ENCODE measurements around the gene PHACTR2.
"Not testable (repeated sequence)": the region's sequence is repeated elsewhere in the genome, so short reads cannot be mapped to it uniquely, and the experiment has no call there.

PHACTR2 gene

DNA sequence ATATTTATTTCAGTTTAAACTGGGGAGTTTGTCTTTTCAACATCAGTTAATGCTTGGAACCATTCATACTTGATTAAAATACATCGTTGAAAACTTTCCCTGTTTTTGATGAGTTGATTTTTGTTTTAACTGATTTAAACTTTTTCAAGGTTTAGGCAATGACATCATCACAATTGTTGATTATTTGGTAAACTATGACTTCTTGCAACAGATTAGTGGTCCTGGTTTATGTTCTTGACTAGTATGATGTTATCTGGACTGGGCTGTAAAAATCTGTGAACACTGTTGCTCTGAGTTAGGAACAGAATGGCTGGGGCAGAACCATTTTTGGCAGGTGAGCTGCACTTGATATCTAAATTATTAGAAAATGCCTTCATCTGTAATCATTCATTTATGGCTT is 186.5 kb downstream of the PHACTR2 start, which contains the start of gene ZC2HC1B:
Gene ZC2HC1B, plus strand, starts transcription at position 241 of the 400 bp plus-strand sequence. Its CDS starts 66 bp downstream, at position 307.
- DNase-seq (ENCODE audit: low read depth), result no peak

DNA sequence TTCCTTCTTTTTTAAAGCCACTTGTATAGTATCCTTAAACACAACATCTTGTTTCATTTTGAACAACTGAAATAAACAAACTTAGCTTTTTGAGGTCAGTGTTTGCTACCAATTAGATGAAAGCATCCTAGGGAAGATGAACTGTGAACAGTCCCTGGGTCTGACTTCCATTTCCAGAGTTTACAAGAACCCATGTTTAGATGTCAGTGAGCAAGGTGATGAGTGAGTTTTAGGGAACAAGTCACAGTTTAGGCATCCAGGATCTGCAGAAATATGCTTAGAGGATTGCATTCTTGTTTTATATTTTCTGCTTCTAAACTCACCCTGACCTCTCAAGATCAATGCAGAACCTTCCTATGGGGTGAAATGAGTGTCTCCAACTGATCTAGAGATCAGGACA is 189.5 kb downstream of the PHACTR2 start:
- no peak for DNase-seq (ENCODE audit: low read depth)

DNA sequence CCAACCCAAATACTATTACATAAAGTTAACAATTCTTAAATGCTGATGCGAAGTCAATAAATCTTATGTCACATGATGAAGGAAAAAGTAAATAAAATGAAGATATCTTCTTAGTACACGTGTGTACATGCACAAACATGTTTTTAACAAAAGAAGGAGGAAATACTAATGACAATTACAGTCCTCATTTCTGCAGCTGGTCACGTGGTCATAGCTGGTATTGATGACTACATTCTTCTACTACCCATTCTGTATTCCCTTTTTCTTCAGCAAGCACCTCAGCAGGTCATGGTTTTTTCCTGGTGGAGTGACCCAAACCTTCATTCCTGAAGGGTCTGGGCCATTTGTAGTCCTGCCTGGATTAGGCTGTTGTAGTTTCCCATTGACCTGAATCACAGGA is 191.0 kb downstream of the PHACTR2 start:
- DNase-seq (ENCODE audit: low read depth), result not testable (repeated sequence)

DNA sequence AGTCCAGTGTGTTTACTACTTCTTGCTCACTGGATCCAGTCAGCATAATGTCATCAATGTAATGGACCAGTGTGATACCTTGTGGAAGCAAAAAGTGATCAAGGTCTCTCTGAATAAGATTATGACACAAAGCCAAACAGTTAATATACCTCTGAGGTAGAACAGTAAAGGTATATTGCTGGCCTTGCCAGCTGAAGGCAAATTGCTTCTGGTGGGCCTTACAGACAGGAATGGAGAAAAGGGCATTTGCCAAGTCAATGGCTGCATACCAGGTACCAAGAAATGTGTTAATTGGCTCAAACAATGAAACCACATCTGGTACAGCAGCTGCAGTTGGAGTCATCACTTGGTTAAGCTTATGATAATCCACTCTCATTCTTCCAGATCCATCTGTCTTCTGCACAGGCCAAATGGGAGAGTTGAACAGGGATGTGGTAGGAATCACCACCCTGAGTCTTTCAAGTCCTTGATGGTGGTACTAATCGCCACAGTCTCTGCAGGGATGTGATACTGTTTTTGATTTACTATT is 193.5 kb downstream of the PHACTR2 start:
- DNase-seq (ENCODE audit: low read depth), result not testable (repeated sequence)

DNA sequence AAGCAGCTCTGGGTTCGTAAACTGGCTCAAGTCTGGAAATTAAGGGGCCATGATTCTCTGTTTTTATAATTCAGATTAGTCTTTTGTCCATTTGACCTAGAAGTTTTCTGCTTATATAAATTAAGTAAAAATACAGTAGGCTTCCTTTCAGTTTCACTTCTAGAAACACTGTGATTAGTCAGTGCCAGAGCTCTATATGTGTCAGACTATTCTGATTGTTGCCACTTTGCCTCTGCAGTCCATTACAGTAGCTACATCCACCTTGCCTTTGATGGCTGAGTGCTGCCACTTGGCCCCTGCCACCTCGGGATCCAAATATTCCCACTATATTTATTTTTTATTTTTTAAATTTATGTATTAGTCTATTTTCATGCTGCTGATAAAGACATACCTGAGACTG is 194.4 kb downstream of the PHACTR2 start:
- DNase-seq (ENCODE audit: low read depth), result no peak

DNA sequence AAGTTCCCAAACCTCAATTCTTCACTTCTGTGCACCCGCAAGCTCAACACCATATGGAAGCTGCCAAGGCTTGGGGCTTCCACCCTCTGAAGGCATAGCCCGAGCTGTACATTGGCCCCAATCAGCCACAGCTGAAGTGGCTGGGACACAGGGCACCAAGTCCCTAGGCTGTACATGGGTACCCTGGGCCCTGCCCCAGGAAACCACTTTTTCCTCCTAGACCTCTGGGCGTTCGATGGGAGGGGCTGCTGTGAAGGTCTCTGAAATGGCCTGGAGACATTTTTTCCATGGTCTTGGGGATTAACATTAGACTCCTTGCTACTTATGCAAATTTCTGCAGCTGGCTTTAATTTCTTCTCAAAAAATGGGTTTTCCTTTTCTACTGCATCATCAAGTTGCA is 195.8 kb downstream of the PHACTR2 start:
- not testable (repeated sequence) for DNase-seq (ENCODE audit: low read depth)

DNA sequence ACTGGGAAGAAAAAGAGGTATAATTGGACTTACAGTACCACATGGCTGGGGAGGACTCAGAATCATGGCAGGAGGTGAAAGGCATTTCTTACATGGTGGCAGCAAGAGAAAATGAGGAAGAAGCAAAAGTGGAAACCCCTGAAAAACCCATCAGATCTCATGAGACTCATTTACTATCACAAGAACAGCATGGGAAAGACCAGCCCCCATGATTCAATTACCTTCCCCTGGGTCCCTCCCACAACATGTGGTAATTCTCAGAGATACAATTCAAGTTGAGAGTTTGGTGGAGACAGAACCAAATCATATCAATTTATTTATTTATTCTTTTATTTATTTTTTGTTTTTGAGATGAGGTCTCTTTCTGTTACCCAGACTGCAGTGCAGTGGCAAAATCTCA is 196.7 kb downstream of the PHACTR2 start:
- DNase-seq (ENCODE audit: low read depth), result not testable (repeated sequence)

DNA sequence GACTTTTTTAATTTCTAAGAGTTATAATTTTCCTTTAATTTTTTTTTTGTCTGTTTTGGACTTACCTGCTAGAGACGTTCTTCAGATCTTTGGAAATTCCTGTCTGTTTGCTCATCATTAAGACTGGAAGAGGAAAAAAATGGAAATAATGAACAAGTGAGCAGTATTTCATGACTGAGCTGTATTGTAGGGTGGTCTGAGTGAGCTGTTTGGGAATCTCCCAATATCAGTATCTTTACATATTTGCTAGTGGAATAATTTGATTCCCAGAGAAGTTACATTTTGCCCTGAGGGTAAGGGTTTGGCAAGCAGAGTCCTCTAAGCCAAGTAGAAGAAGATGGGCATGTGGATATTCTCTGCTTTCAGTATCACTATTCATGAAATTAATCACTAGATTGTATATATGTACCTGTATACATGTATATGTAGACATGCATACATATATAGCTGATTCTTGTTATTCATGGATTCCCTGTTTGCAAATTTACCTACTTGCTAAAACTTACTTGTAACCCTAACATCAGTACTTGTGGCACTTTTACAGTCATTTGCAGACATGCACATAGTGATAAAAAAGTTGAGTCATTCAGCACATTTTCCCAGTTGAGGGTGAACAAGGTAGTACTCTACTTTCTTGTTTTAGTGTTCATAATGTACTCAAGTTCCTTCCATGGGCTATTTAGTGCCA is 200.0 kb downstream of the PHACTR2 start:
- no peak for DNase-seq (ENCODE audit: low read depth)

DNA sequence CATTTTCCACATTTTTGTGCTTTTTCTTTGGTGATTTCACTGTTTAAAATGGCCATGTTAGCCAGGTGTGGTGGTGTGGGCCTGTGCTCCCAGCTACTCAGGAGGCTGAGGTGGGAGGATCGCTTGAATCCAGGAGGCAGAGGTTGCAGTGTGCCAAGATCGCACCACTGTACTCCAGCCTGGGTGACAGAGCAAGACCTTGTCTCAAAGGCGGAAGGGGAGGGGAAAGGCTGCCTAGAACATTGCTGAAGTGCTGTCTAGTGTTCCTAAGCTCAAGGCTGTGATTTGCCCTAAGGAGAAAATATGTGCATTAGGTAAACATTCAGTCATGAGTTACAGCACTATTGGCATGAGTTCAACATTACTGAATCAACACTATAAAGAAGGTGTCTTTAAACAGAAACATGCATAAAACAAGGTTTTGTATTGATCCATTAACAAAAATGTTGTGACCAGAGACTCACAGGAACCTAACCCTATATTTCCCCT is 200.6 kb downstream of the PHACTR2 start:
- no peak for DNase-seq (ENCODE audit: low read depth)

DNA sequence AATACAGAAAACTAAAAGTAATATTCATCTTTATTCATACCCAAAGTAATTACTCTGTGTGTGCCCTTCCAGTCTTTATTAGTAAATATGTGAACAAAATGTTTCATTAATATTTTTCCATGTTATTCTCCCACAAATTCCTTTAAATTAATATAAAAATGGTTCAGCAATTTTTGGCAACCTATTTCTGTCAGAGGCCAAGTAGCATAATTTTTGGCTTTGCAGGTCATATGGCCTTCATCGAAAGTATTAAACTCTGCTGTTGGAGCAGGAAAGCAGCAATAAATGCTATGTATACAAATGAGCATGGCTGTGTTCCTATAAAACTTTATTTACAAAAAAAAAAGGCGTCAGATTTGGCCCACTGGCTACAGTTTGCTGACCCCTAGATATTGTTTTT is 202.6 kb downstream of the PHACTR2 start:
- DNase-seq (ENCODE audit: low read depth), result no peak
